ENCODE data around the gene IL1B. TPM values are rescaled to one million over a fixed set of nuclear protein-coding genes. Genes with fewer than 3 reads are reported as not detected.

Gene IL1B
- total and polyA plus RNA-seq, 2 donors (not counting 1 experiment from before 2014, with no cell fraction given) = 0.20 to 13.1 TPM

DNA sequence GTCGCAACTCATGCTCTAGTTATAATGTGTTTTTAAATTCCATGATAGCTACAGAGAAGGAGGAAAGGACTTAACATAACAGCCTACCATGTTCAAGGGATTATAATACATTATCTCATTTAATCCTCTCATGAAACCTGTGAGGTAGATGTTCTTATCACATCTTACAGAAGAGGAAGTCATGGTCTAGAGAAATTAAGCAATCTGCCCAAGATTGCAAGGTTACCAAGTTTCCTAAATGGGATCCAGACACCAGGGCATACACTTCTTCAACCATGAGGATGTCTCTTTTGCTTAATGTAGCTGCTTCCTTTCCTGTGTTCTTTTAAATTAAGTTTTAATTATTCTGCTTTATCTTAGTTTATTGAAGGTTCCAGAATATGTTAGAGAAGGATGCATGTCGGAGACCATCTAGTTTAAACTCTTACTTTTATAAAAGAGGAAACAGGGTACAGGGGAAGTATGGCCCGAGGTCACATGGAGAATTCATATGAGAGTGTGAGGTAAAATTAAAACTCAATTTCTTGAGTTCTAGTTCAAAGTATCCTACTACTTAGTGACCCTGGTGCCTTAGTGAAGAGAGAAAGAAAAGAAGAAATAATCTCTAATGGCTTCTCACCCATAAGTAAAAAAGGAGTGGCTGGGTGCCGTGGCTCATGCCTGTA is 48.7 kb downstream of the IL1B start:
- no peak for ATAC-seq (ENCODE audit: low read depth)
- no peaks in the 10 kb centered on the region for H3K27me3 Mint-ChIP-seq
- Histone ChIP-seq H3K9me3 (ENCODE audit: control extremely low read depth in 1 of 3, control insufficient read depth in 2 of 3, insufficient read depth in 1 of 3, low read length in 2 of 3) (no peaks in the 10 kb centered on the region), H3K79me2 (ENCODE audit: control insufficient read depth, insufficient read depth, low read length) (no peaks in the 10 kb centered on the region), H2AFZ (ENCODE audit: insufficient read depth, low read depth, low read length, poor library complexity, severe bottlenecking) (no peak overlapping the region), H3K4me3 (ENCODE audit: control extremely low read depth in 1 of 5, extremely low read depth in 1 of 5, insufficient read depth in 1 of 5, low read depth in 2 of 5, low read length in 4 of 5) (no peak overlapping the region), H3K9ac (ENCODE audit: low read length) (no peak overlapping the region), H3K27me3 (replicated peaks in 1 of 4; ENCODE audit: control extremely low read depth in 1 of 4, control insufficient read depth in 3 of 4, insufficient read depth in 4 of 4, low read length in 3 of 4) (no peaks in the 10 kb centered on the region), H3K36me3 (replicated peaks in 1 of 2; ENCODE audit: control extremely low read depth in 1 of 2, control insufficient read depth in 1 of 2, extremely low read depth in 1 of 2, insufficient read depth in 2 of 2, low read length in 1 of 2) (no peaks in the 10 kb centered on the region), H3K27ac (ENCODE audit: low read length in 2 of 2) (no peak overlapping the region), H4K20me1 (ENCODE audit: control insufficient read depth, insufficient read depth, low read length, poor library complexity, severe bottlenecking) (no peaks in the 10 kb centered on the region), H3K4me1 (ENCODE audit: control insufficient read depth in 2 of 2, insufficient read depth in 2 of 2, low read length in 2 of 2) (peaks cover 5 to 10% of the 10 kb centered on the region in 2 donors), H3K4me2 (replicated peaks; ENCODE audit: low read depth, low read length, poor library complexity, severe bottlenecking) (no peak overlapping the region)
- H3K9me3 Mint-ChIP-seq (ENCODE audit: insufficient read depth) = no peaks in the 10 kb centered on the region
- TF ChIP-seq EZH2 (IDR thresholded peaks at IDR 0.05; ENCODE audit: borderline replicate concordance, insufficient read depth, low read depth, low read length, poor library complexity, severe bottlenecking) = no peak
- TF ChIP-seq, protein P1, sequence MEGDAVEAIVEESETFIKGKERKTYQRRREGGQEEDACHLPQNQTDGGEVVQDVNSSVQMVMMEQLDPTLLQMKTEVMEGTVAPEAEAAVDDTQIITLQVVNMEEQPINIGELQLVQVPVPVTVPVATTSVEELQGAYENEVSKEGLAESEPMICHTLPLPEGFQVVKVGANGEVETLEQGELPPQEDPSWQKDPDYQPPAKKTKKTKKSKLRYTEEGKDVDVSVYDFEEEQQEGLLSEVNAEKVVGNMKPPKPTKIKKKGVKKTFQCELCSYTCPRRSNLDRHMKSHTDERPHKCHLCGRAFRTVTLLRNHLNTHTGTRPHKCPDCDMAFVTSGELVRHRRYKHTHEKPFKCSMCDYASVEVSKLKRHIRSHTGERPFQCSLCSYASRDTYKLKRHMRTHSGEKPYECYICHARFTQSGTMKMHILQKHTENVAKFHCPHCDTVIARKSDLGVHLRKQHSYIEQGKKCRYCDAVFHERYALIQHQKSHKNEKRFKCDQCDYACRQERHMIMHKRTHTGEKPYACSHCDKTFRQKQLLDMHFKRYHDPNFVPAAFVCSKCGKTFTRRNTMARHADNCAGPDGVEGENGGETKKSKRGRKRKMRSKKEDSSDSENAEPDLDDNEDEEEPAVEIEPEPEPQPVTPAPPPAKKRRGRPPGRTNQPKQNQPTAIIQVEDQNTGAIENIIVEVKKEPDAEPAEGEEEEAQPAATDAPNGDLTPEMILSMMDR (IDR thresholded peaks at IDR 0.05) = no peak
- WGBS (ENCODE audit: insufficient coverage) = 100% methylated on average over 1 of the region's 4 CpGs
- no peak for DNase-seq
- intact Hi-C loops (cut with micrococcal nuclease) = no loop called here
- peaks cover 19% of the 10 kb centered on the region for H3K4me1 Mint-ChIP-seq
- CTCF ChIA-PET = no interaction called here
- no peak overlapping the region for H3K27ac Mint-ChIP-seq
- POLR2A ChIA-PET = no interaction called here
- no peak overlapping the region for H3K4me3 Mint-ChIP-seq

DNA sequence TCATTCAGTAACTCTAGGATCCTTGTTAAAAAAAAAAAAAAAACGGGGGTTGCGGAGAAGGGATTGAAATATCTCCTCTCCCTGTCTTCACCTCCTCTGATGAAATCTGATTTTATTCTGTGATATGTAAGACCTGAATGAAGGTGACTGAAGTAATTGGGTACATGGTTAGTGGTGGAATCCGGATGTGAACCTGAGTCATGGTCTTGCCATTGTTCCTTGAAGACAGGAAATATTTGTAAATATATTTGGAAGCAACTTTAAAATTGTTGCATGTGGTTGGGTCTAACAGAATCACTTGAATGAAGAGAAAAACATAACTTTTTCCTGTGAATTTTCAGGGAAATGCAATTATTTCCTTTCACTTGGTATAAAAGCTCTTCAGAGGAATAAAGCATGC is 49.3 kb downstream of the IL1B start:
- Mint-ChIP-seq H3K27me3 (no peaks in the 10 kb centered on the region), H3K4me3 (no peak overlapping the region), H3K27ac (no peak overlapping the region), H3K9me3 (ENCODE audit: insufficient read depth) (no peaks in the 10 kb centered on the region), H3K4me1 (peaks cover 24% of the 10 kb centered on the region)
- Histone ChIP-seq H2AFZ (ENCODE audit: insufficient read depth, low read depth, low read length, poor library complexity, severe bottlenecking) (no peak overlapping the region), H3K9me3 (ENCODE audit: control extremely low read depth in 1 of 3, control insufficient read depth in 2 of 3, insufficient read depth in 1 of 3, low read length in 2 of 3) (no peaks in the 10 kb centered on the region), H3K36me3 (replicated peaks in 1 of 2; ENCODE audit: control extremely low read depth in 1 of 2, control insufficient read depth in 1 of 2, extremely low read depth in 1 of 2, insufficient read depth in 2 of 2, low read length in 1 of 2) (no peaks in the 10 kb centered on the region), H3K27ac (ENCODE audit: low read length in 2 of 2) (no peak overlapping the region), H3K9ac (ENCODE audit: low read length) (no peak overlapping the region), H3K27me3 (replicated peaks in 1 of 4; ENCODE audit: control extremely low read depth in 1 of 4, control insufficient read depth in 3 of 4, insufficient read depth in 4 of 4, low read length in 3 of 4) (no peaks in the 10 kb centered on the region), H3K4me2 (replicated peaks; ENCODE audit: low read depth, low read length, poor library complexity, severe bottlenecking) (no peak overlapping the region), H3K79me2 (ENCODE audit: control insufficient read depth, insufficient read depth, low read length) (no peaks in the 10 kb centered on the region), H3K4me1 (ENCODE audit: control insufficient read depth in 2 of 2, insufficient read depth in 2 of 2, low read length in 2 of 2) (peaks cover 10 to 15% of the 10 kb centered on the region in 2 donors), H3K4me3 (ENCODE audit: control extremely low read depth in 1 of 5, extremely low read depth in 1 of 5, insufficient read depth in 1 of 5, low read depth in 2 of 5, low read length in 4 of 5) (no peak overlapping the region), H4K20me1 (ENCODE audit: control insufficient read depth, insufficient read depth, low read length, poor library complexity, severe bottlenecking) (no peaks in the 10 kb centered on the region)
- DNase-seq (no peak), ATAC-seq (ENCODE audit: low read depth) (no peak)
- TF ChIP-seq EZH2 (IDR thresholded peaks at IDR 0.05; ENCODE audit: borderline replicate concordance, insufficient read depth, low read depth, low read length, poor library complexity, severe bottlenecking) = no peak
- TF ChIP-seq, protein P1 (IDR thresholded peaks at IDR 0.05) = no peak
- ChIA-PET CTCF (no interaction called here), POLR2A (no interaction called here)
- intact Hi-C loops (cut with micrococcal nuclease) = no loop called here
- WGBS (ENCODE audit: insufficient coverage) = 100% methylated on average over 1 of the region's 3 CpGs
